ENCODE measurements around the gene RAI1. TPM values are rescaled to one million over a fixed set of nuclear protein-coding genes. Genes with fewer than 3 reads are reported as not detected.

The RAI1 gene
- total RNA-seq, 2 experiments from 2014 or later: 9.2 to 12.0 TPM

DNA sequence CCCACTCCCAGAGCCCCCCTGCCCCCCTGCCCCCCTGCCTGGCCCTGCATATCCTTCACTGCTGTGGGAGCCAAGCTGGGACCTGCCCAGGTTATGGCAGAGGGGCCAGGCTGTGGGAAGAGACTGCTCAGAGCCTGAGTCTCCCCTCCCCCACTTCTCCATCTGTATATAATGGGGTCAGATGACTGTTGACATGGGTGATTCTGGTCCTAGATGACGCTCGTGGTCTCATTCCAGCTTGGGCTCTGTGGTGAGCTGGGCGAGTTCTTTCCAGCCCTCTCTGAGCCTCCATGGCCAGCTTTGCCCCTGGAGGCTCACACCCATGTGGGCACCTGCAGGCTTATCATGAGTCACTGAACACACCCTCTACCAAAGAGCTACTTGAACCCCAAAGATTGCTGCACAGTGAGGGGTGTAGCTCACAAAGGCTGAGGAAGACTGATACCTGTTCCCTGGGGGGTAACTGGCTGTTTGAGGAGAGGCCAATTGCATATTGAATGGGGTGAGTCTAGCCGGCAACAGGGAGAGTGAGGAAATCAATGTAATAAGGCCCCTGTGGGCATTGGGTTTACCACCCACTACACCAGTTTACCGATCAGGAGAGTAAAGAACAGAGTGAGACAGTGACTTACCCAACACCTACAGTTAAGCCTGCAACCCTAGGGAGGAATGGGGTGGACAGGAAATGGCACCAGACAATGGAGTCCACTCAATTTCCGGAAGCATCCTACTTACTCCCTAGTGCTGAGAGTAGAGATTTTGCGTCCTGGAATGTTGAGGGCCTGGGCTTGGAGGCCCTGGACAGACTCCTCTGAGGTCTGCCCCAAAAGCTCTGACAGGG lies 159.7 kb downstream of the RAI1 start:
- Mint-ChIP-seq H3K27me3 (ENCODE audit: low read depth) (no peaks in the 10 kb centered on the region), H3K36me3 (ENCODE audit: low read depth) (peaks cover 1% of the 10 kb centered on the region), H3K9me3 (no peaks in the 10 kb centered on the region), H3K4me1 (ENCODE audit: low read depth) (peaks cover 36% of the 10 kb centered on the region), H3K4me3 (peak overlapping the region; percentile 70), H3K27ac (peak overlapping the region; percentile 85)
- intact Hi-C loops (cut with micrococcal nuclease): no loop called here
- CTCF ChIA-PET: interaction anchor here (0.5 to 1.2 kb wide), 4 partner anchors 9 to 560 kb away, joined by 3 to 4 read pairs (median 4); no protein-coding TSS in a partner anchor
- DNase-seq: peak; percentile 22

DNA sequence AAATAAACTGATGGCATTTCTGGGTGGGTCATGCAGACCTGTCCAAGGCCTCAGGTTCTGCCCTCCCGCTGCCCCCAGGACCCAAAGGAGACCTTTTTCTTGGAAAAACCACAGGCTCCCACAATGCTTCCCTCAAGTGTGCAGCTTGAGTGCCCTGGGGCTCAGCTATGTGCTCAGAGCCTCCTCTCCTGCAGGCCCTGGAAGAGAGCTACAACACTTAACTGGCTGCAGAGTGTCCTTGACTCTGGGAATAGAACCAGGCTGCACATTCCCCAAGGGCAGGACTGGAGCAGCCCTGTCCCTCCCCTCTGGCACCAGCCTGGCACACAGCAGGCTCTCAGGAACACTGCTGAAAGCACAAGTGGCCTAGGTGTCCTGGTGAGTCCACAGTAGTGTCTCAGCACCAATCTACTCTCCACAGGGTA lies 160.4 kb downstream of the RAI1 start:
- no peak overlapping the region for H3K4me3 Mint-ChIP-seq
- intact Hi-C loops (cut with micrococcal nuclease): no loop called here
- DNase-seq: no peak

GRCh38 chr17:17842111-17842876 lies 161.0 kb downstream of the RAI1 start:
- DNase-seq: no peak
- H3K9me3 Mint-ChIP-seq: no peaks in the 10 kb centered on the region
- peaks cover 36% of the 10 kb centered on the region for H3K4me1 Mint-ChIP-seq (ENCODE audit: low read depth)
- no peaks in the 10 kb centered on the region for H3K36me3 Mint-ChIP-seq (ENCODE audit: low read depth)
- H3K27me3 Mint-ChIP-seq (ENCODE audit: low read depth): no peaks in the 10 kb centered on the region
- H3K4me3 Mint-ChIP-seq: no peak overlapping the region
- peak overlapping the region; percentile 19 for H3K27ac Mint-ChIP-seq
- intact Hi-C loops (cut with micrococcal nuclease): no loop called here
- CTCF ChIA-PET: interaction anchor here (1.5 kb wide), 1 partner anchor 18 kb away, joined by 3 read pairs; no protein-coding TSS in a partner anchor

More for the DNA sequence above, 160.4 kb downstream of the RAI1 start:
- CTCF ChIA-PET: interaction anchor here (0.5 to 1.2 kb wide), 2 partner anchors 18 to 561 kb away, joined by 4 read pairs; no protein-coding TSS in a partner anchor
- Mint-ChIP-seq H3K27ac (no peak overlapping the region), H3K9me3 (no peaks in the 10 kb centered on the region), H3K36me3 (ENCODE audit: low read depth) (no peaks in the 10 kb centered on the region), H3K4me1 (ENCODE audit: low read depth) (peaks cover 34% of the 10 kb centered on the region), H3K27me3 (ENCODE audit: low read depth) (no peaks in the 10 kb centered on the region)

DNA sequence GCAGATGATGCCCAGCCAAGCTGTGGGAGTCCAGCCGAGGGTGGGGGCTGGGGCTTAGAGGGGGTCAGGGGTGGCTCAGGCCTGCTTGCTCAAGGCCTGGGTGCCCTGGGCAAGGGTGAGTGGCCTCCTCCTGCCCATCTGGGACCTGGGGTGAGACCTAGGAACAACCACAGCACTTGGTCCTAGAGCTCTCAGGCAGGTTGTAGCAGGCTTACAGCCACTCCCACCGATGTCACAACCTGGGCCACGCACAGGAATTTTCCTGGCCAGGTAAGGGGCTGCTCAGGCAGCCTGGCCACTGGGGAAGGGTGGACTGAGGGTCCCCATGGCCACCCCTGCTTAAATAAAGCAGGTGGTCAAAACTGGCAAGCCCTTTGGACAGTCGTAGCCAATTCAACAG lies 161.8 kb downstream of the RAI1 start:
- no peak for DNase-seq
- H3K4me3 Mint-ChIP-seq: no peak overlapping the region
- H3K9me3 Mint-ChIP-seq: no peaks in the 10 kb centered on the region
- H3K4me1 Mint-ChIP-seq (ENCODE audit: low read depth): peaks cover 36% of the 10 kb centered on the region
- no peaks in the 10 kb centered on the region for H3K36me3 Mint-ChIP-seq (ENCODE audit: low read depth)
- no peaks in the 10 kb centered on the region for H3K27me3 Mint-ChIP-seq (ENCODE audit: low read depth)
- intact Hi-C loops (cut with micrococcal nuclease): no loop called here
- CTCF ChIA-PET: interaction anchor here (1.5 kb wide), 1 partner anchor 17 kb away, joined by 3 read pairs; no protein-coding TSS in a partner anchor
- no peak overlapping the region for H3K27ac Mint-ChIP-seq

- Mint-ChIP-seq H3K4me1 (ENCODE audit: low read depth) (peaks cover 36% of the 10 kb centered on the region), H3K27ac (no peak overlapping the region), H3K36me3 (ENCODE audit: low read depth) (no peaks in the 10 kb centered on the region), H3K9me3 (no peaks in the 10 kb centered on the region), H3K27me3 (ENCODE audit: low read depth) (no peaks in the 10 kb centered on the region), H3K4me3 (no peak overlapping the region)
- CTCF ChIA-PET: interaction anchor here (1.5 kb wide), 1 partner anchor 16 kb away, joined by 3 read pairs; no protein-coding TSS in a partner anchor
- no peak for DNase-seq
- intact Hi-C loops (cut with micrococcal nuclease): no loop called here
These were observed 162.8 kb downstream of the RAI1 start for GRCh38 chr17:17844079-17844478.

GRCh38 chr17:17844500-17844899 lies 163.2 kb downstream of the RAI1 start:
- no peak overlapping the region for H3K27ac Mint-ChIP-seq
- DNase-seq: no peak
- CTCF ChIA-PET: no interaction called here
- no peaks in the 10 kb centered on the region for H3K9me3 Mint-ChIP-seq
- H3K4me1 Mint-ChIP-seq (ENCODE audit: low read depth): peaks cover 36% of the 10 kb centered on the region
- H3K36me3 Mint-ChIP-seq (ENCODE audit: low read depth): no peaks in the 10 kb centered on the region
- no peak overlapping the region for H3K4me3 Mint-ChIP-seq
- no peaks in the 10 kb centered on the region for H3K27me3 Mint-ChIP-seq (ENCODE audit: low read depth)
- intact Hi-C loops (cut with micrococcal nuclease): no loop called here

- no peak for DNase-seq
- Mint-ChIP-seq H3K36me3 (ENCODE audit: low read depth) (no peaks in the 10 kb centered on the region), H3K4me3 (no peak overlapping the region), H3K27ac (no peak overlapping the region), H3K9me3 (no peaks in the 10 kb centered on the region), H3K27me3 (ENCODE audit: low read depth) (no peaks in the 10 kb centered on the region), H3K4me1 (ENCODE audit: low read depth) (peaks cover 39% of the 10 kb centered on the region)
- intact Hi-C loops (cut with micrococcal nuclease): no loop called here
- CTCF ChIA-PET: no interaction called here
These were observed 164.0 kb downstream of the RAI1 start for GRCh38 chr17:17845046-17845775.

DNA sequence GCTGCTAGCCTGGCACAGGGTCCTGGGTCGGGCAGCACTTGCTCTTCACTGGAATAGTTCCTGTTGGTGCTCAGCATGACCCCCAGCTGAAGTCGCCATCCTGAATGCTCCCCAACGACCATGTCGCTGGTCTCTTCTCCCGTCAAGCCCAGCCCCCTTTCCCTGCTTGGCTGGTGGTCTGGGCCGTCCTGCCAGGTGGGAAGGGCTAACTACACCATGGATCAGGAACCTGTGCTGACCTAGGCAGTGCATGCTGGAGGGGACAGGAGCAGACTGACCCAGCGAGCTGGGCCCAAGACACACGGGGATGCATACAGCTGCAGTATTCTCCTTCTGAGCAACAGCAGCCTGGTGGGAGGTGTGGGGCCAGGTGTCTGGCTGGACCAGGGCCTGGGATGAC lies 164.7 kb downstream of the RAI1 start:
- intact Hi-C loops (cut with micrococcal nuclease): no loop called here
- peaks cover 44% of the 10 kb centered on the region for H3K4me1 Mint-ChIP-seq (ENCODE audit: low read depth)
- no peak overlapping the region for H3K27ac Mint-ChIP-seq
- H3K27me3 Mint-ChIP-seq (ENCODE audit: low read depth): no peaks in the 10 kb centered on the region
- no peak for DNase-seq
- H3K36me3 Mint-ChIP-seq (ENCODE audit: low read depth): no peaks in the 10 kb centered on the region
- H3K4me3 Mint-ChIP-seq: no peak overlapping the region
- H3K9me3 Mint-ChIP-seq: no peaks in the 10 kb centered on the region
- CTCF ChIA-PET: no interaction called here

DNA sequence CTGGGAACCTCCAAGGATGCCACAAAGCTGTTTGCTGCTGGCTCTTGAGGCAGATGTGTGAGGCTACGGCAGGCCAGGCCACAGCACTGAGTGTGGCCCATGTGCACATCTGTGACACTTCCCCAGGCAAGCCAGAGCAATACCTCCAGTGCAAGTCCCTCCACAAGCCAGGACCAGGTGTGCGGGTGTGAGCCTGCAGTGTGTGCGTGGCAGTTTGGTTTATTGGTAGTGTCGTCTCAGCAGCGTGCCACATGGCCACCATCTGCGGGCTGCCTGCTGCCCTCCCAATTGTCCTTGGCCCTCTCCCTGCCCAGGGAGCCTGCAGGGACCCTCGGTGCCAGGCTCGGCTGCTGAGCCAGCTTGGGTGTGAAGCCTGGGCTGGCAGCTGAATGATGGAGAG lies 165.4 kb downstream of the RAI1 start:
- Mint-ChIP-seq H3K27me3 (ENCODE audit: low read depth) (no peaks in the 10 kb centered on the region), H3K36me3 (ENCODE audit: low read depth) (no peaks in the 10 kb centered on the region), H3K4me3 (no peak overlapping the region), H3K27ac (no peak overlapping the region), H3K9me3 (no peaks in the 10 kb centered on the region), H3K4me1 (ENCODE audit: low read depth) (peaks cover 49% of the 10 kb centered on the region)
- intact Hi-C loops (cut with micrococcal nuclease): no loop called here
- CTCF ChIA-PET: no interaction called here
- DNase-seq: no peak

DNA sequence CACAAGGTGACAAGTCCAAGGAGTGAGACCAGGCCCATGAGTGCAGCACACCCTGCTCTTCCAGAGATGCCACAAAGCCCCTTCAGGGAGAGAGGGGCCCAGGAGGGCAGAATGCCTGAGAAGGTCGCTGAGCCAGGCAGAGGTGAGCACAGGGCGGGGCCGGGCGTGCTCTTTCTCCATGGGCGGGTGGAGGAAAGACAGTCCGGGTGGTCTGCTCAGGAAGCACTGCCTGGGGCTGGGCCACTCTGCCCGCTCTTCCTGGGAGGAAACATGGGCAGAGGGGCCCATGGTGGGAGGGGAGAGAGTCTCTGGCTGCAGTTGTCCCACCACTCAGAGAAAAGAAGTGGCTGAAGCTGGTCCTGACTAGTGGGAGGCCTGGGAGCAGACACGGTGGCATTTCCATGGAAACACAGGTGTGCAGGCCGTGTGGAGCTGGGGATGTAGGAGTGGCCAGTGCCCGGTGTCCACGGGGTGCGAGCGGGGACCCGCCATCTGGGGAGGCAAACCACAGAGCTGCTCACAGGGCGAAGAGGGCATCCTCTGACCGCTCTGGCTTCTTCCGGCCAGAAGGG lies 165.9 kb downstream of the RAI1 start:
- CTCF ChIA-PET: interaction anchor here (1.2 to 2.0 kb wide), 3 partner anchors 9 to 13 kb away, joined by 3 to 7 read pairs (median 7); partner anchors contain the start of gene SREBF1
- Mint-ChIP-seq H3K27ac (no peak overlapping the region), H3K4me1 (ENCODE audit: low read depth) (peaks cover 54% of the 10 kb centered on the region)

DNA sequence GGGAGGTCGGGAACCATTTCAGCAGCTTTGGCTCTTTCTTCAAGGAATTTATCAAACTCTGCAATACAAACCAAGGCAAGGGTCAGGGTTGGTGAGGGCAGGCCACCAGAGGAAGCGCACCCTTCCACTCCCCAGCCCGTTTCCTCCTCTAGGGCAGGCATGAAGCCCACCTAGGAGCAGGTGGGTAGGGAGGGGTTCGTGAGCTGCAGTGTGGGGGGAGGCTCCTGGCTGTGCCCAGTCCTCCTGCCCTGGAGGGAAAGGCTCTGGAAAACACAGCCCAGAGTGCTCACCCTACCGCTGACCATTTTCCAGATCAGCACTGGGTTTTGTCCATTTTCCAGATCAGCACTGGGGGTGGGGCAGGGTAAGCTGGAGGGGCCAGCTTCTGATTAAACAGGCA lies 166.5 kb downstream of the RAI1 start:
- DNase-seq: no peak
- H3K27ac Mint-ChIP-seq: no peak overlapping the region
- H3K36me3 Mint-ChIP-seq (ENCODE audit: low read depth): no peaks in the 10 kb centered on the region
- intact Hi-C loops (cut with micrococcal nuclease): no loop called here
- no peak overlapping the region for H3K4me3 Mint-ChIP-seq
- H3K9me3 Mint-ChIP-seq: no peaks in the 10 kb centered on the region
- no peaks in the 10 kb centered on the region for H3K27me3 Mint-ChIP-seq (ENCODE audit: low read depth)
- CTCF ChIA-PET: interaction anchor here (0.6 to 2.0 kb wide), 5 partner anchors 10 to 63 kb away, joined by 3 to 7 read pairs (median 6); partner anchors contain the start of gene SREBF1
- peaks cover 58% of the 10 kb centered on the region for H3K4me1 Mint-ChIP-seq (ENCODE audit: low read depth)

More for the DNA sequence above, 165.9 kb downstream of the RAI1 start:
- Mint-ChIP-seq H3K9me3 (no peaks in the 10 kb centered on the region), H3K27me3 (ENCODE audit: low read depth) (no peaks in the 10 kb centered on the region), H3K36me3 (ENCODE audit: low read depth) (no peaks in the 10 kb centered on the region), H3K4me3 (no peak overlapping the region)
- intact Hi-C loops (cut with micrococcal nuclease): no loop called here
- DNase-seq: no peak

All from activated naive CD4-positive, alpha-beta T cell treated with anti-CD3 and anti-CD28 coated beads for 36 hours (primary cell).